Gastrocnemius medialis (tissue), 4 donors: ENCODE results near the gene SPON1. TPM values are rescaled to one million over a fixed set of nuclear protein-coding genes. Genes with fewer than 3 reads are reported as not detected.

Source experiments
- ATAC-seq, 2 donors: fragments of 150-250 bp; one replicate each; pipeline ENCODE4 v1.9.1; 2016
- DNase-seq, 2 donors: peaks; one replicate each; pipeline ENCODE4 v3.0.0-alpha.2; 2019
- H3K27ac ChIP-seq, 4 donors: fragments of 200-600 bp; sonication (generic); 1 replicate in 1 of 4; 2 replicates in 3 of 4; pipeline ENCODE4 v1.5.1; 2016 to 2018; ENCODE audit warnings: mild to moderate bottlenecking in 2 of 4, moderate library complexity in 1 of 4
- H3K27me3 ChIP-seq, 3 donors: fragments of 200-600 bp; sonication (generic) in 2 of 3; 1 replicate in 1 of 3; 2 replicates in 2 of 3; pipeline versions ENCODE4 v1.5.1 to v1.6.0; 2016 to 2019; ENCODE audit warnings: mild to moderate bottlenecking in 1 of 3, moderate library complexity in 1 of 3
- H3K36me3 ChIP-seq, 2 donors: fragments of 200-600 bp; sonication (generic) in 1 of 2; one replicate each; pipeline ENCODE4 v1.5.1; 2017 to 2018
- H3K4me1 ChIP-seq, 2 donors: fragments of 200-600 bp; sonication (generic) in 1 of 2; one replicate each; pipeline ENCODE4 v1.5.1; 2016 to 2017; ENCODE audit warnings: mild to moderate bottlenecking in 2 of 2
- H3K4me3 ChIP-seq, 4 donors: fragments of 200-600 bp; sonication (generic) in 3 of 4; 1 replicate in 1 of 4; 2 replicates in 3 of 4; pipeline ENCODE4 v1.5.1; 2016 to 2019; ENCODE audit warnings: mild to moderate bottlenecking in 2 of 4
- H3K9me3 ChIP-seq, 3 donors: fragments of 200-600 bp; sonication (generic) in 2 of 3; 1 replicate in 1 of 3; 2 replicates in 2 of 3; pipeline ENCODE4 v1.5.1; 2016 to 2019
- CTCF ChIP-seq, 5 experiments: fragments of 450-650 bp in 3 of 5; fragments of 200-600 bp in 2 of 5; sonication (generic) in 2 of 5; IDR thresholded peaks in 4 of 5; conservative IDR thresholded peaks in 1 of 5; 1 replicate in 4 of 5; 2 replicates in 1 of 5; pipeline ENCODE4 v1.5.1; 2016 to 2019; ENCODE audit warnings: antibody characterized with exemption in 5 of 5, mild to moderate bottlenecking in 3 of 5, moderate library complexity in 3 of 5
- POLR2A ChIP-seq, 2 donors: fragments of 450-650 bp; IDR thresholded peaks; one replicate each; pipeline ENCODE4 v1.6.1; 2017; ENCODE audit warnings: antibody characterized with exemption in 2 of 2, mild to moderate bottlenecking in 2 of 2, moderate library complexity in 2 of 2
- in situ Hi-C, 4 donors: fragments of 200-750 bp; cut with MboI; loops; one replicate each; pipeline versions ENCODE4 v1.15.0 to v1.8.0; 2017; ENCODE audit warnings: low sequenced_read_pairs in 4 of 4
- intact Hi-C: fragments of 100-400 bp; cut with DNase I; formaldehyde crosslinking; loops from one replicate; pipeline ENCODE4 v1.15.1; 2023; ENCODE audit warnings: low total_unique reads
- total RNA-seq, 4 donors: library from RNA; depleted of rRNA; stranded (reverse); fragments of >200 nt; gene quantifications; one replicate each; pipeline versions ENCODE4 v1.1.0 to v1.2.3, GENCODE V29; 2016

SPON1 gene
- total RNA-seq, 4 donors from 2014 or later = 0.10 to 1.6 (median 0.36) TPM

GRCh38 chr11:14258221-14258935, 295.9 kb downstream of the SPON1 start:
- in situ Hi-C loops (no loop called here), intact Hi-C loops (no loop called here)
- no peak for ATAC-seq

GRCh38 chr11:14259186-14259784, 296.8 kb downstream of the SPON1 start:
- TF ChIP-seq POLR2A (IDR thresholded peaks at IDR 0.05) = no peak
- TF ChIP-seq CTCF (IDR thresholded peaks at IDR 0.05 in 4 of 5, conservative IDR thresholded peaks at IDR 0.05 in 1 of 5) = no peak
- no peak overlapping the region for H3K27ac ChIP-seq
- H3K27me3 ChIP-seq = peaks cover 0 to 28% (median 10%) of the 10 kb centered on the region in 3 donors
- intact Hi-C loops (no loop called here), in situ Hi-C loops (no loop called here)
- no peaks in the 10 kb centered on the region for H3K4me1 ChIP-seq
- no peak for DNase-seq
- no peak overlapping the region for H3K4me3 ChIP-seq
- ATAC-seq = no peak
- no peaks in the 10 kb centered on the region for H3K36me3 ChIP-seq
- no peaks in the 10 kb centered on the region for H3K9me3 ChIP-seq

More at GRCh38 chr11:14258221-14258935, 295.9 kb downstream of the SPON1 start:
- no peak for TF ChIP-seq POLR2A (IDR thresholded peaks at IDR 0.05)
- no peak for TF ChIP-seq CTCF (IDR thresholded peaks at IDR 0.05 in 4 of 5, conservative IDR thresholded peaks at IDR 0.05 in 1 of 5)
- peaks cover 0 to 35% (median 10%) of the 10 kb centered on the region in 3 donors for H3K27me3 ChIP-seq
- DNase-seq = no peak
- no peaks in the 10 kb centered on the region for H3K4me1 ChIP-seq
- no peak overlapping the region for H3K4me3 ChIP-seq
- H3K27ac ChIP-seq = no peak overlapping the region
- no peaks in the 10 kb centered on the region for H3K36me3 ChIP-seq
- no peaks in the 10 kb centered on the region for H3K9me3 ChIP-seq

GRCh38 chr11:14259878-14260277, 297.4 kb downstream of the SPON1 start:
- in situ Hi-C loops (no loop called here), intact Hi-C loops (no loop called here)
- no peak for ATAC-seq

GRCh38 chr11:14261066-14261465, 298.5 kb downstream of the SPON1 start:
- H3K4me1 ChIP-seq = no peaks in the 10 kb centered on the region
- intact Hi-C loops = no loop called here
- peaks cover 0 to 21% (median 10%) of the 10 kb centered on the region in 3 donors for H3K27me3 ChIP-seq
- ATAC-seq (no peak), DNase-seq (no peak)
- TF ChIP-seq CTCF (IDR thresholded peaks at IDR 0.05 in 4 of 5, conservative IDR thresholded peaks at IDR 0.05 in 1 of 5) = no peak
- TF ChIP-seq POLR2A (IDR thresholded peaks at IDR 0.05) = no peak
- in situ Hi-C loops = no loop called here
- peaks cover 0 to 9% of the 10 kb centered on the region in 2 donors for H3K36me3 ChIP-seq
- no peak overlapping the region for H3K27ac ChIP-seq
- no peak overlapping the region for H3K4me3 ChIP-seq
- H3K9me3 ChIP-seq = no peaks in the 10 kb centered on the region

More at GRCh38 chr11:14259878-14260277, 297.4 kb downstream of the SPON1 start:
- Histone ChIP-seq H3K4me3 (no peak overlapping the region), H3K27me3 (peaks cover 0 to 27% (median 10%) of the 10 kb centered on the region in 3 donors), H3K36me3 (no peaks in the 10 kb centered on the region), H3K4me1 (no peaks in the 10 kb centered on the region), H3K27ac (no peak overlapping the region), H3K9me3 (no peaks in the 10 kb centered on the region)
- DNase-seq = no peak
- TF ChIP-seq POLR2A (IDR thresholded peaks at IDR 0.05) (no peak), CTCF (IDR thresholded peaks at IDR 0.05 in 4 of 5, conservative IDR thresholded peaks at IDR 0.05 in 1 of 5) (no peak)
